DND-41 (cell line): ENCODE data around the gene CDAN1.

ENCODE experiments used
- EZH2 ChIP-seq: IDR thresholded peaks from 3 replicates; pipeline ENCODE4 v1.6.1; 2012; ENCODE audit warnings: borderline replicate concordance, low read depth, mild to moderate bottlenecking, moderate library complexity, low read length, inconsistent platforms; ENCODE audit not compliant: severe bottlenecking
- TF ChIP-seq, protein P1 (sequence below): IDR thresholded peaks from 2 replicates; pipeline ENCODE4 v1.5.1; 2012; ENCODE audit warnings: borderline replicate concordance, low read length, moderate library complexity, mild to moderate bottlenecking; ENCODE audit not compliant: poor library complexity, severe bottlenecking; ENCODE audit errors: extremely low read depth

DNA sequence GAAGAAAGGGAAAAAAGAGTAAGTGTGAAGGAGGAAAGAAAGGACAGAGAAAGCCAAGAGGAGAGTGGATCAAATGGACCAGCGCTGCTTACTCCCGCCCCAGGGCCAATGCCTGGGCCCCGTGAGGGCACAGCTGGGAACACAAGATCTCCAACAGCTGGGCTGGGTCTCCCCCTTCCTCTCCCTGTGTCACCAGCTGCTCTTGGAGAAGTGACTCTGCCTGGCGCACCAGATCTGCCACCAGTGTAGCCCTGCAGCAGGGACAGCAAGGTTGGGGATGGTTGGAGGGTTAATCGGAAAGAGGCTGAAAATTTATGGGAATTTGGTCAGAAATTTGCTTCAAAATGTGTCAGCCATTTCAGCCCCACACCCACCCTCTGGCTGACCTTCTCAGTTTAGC lies 8.4 kb downstream of the CDAN1 start:
- TF ChIP-seq EZH2: no peak
- TF ChIP-seq, protein P1, sequence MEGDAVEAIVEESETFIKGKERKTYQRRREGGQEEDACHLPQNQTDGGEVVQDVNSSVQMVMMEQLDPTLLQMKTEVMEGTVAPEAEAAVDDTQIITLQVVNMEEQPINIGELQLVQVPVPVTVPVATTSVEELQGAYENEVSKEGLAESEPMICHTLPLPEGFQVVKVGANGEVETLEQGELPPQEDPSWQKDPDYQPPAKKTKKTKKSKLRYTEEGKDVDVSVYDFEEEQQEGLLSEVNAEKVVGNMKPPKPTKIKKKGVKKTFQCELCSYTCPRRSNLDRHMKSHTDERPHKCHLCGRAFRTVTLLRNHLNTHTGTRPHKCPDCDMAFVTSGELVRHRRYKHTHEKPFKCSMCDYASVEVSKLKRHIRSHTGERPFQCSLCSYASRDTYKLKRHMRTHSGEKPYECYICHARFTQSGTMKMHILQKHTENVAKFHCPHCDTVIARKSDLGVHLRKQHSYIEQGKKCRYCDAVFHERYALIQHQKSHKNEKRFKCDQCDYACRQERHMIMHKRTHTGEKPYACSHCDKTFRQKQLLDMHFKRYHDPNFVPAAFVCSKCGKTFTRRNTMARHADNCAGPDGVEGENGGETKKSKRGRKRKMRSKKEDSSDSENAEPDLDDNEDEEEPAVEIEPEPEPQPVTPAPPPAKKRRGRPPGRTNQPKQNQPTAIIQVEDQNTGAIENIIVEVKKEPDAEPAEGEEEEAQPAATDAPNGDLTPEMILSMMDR: no peak
